Adrenal gland (tissue), 12 donors: ENCODE data around the gene LRFN2. TPM values are rescaled to one million over a fixed set of nuclear protein-coding genes. Genes with fewer than 3 reads are reported as not detected.

ENCODE experiments used
- DNase-seq, 7 donors: peaks; one replicate each; pipeline ENCODE4 v3.0.0-alpha.2; 2019 to 2020
- H3K27ac ChIP-seq, 5 donors: fragments of 200-600 bp; sonication (generic) in 4 of 5; 1 replicate in 3 of 5; 2 replicates in 2 of 5; pipeline versions ENCODE4 v1.5.1 to v1.8.0; 2016 to 2020; ENCODE audit warnings: mild to moderate bottlenecking in 1 of 5
- H3K27me3 ChIP-seq: fragments of 200-600 bp; 2 replicates; pipeline ENCODE4 v1.8.0; 2021
- H3K36me3 ChIP-seq, 2 donors: fragments of 200-600 bp; replicated peaks in 1 of 2; 1 replicate in 1 of 2; 2 replicates in 1 of 2; pipeline versions ENCODE4 v1.5.1 to v1.8.0; 2018 to 2022
- H3K4me1 ChIP-seq, 2 donors: fragments of 200-600 bp; replicated peaks in 1 of 2; 1 replicate in 1 of 2; 2 replicates in 1 of 2; pipeline versions ENCODE4 v1.5.1 to v1.8.0; 2018 to 2021
- H3K4me3 ChIP-seq, 4 donors: fragments of 200-600 bp; sonication (generic) in 3 of 4; one replicate each; pipeline ENCODE4 v1.5.1; 2016 to 2018
- H3K9me3 ChIP-seq, 3 donors: fragments of 200-600 bp; sonication (generic) in 1 of 3; replicated peaks in 1 of 3; 1 replicate in 2 of 3; 2 replicates in 1 of 3; pipeline versions ENCODE4 v1.5.1 to v1.8.0; 2016 to 2021
- POLR2A ChIP-seq, 2 donors: fragments of 450-650 bp; IDR thresholded peaks; one replicate each; pipeline ENCODE4 v1.6.1; 2017; ENCODE audit warnings: antibody characterized with exemption in 2 of 2, mild to moderate bottlenecking in 2 of 2, moderate library complexity in 1 of 2
- WGBS, 4 donors: extraction: QIAGEN DNeasy Blood & Tissue Kit in 2 of 4; methylation state at CpG; one replicate each; pipeline versions ENCODE4 v1.1.5 to v1.1.7; 2013 to 2017; 5-methylcytosine and 5-hydroxymethylcytosine counted together
- intact Hi-C, 2 donors: fragments of 100-400 bp; cut with DNase I; formaldehyde crosslinking; loops; one replicate each; pipeline versions ENCODE4 v1.14.1 to v1.15.0; 2022 to 2023
- polyA plus RNA-seq, 3 donors: library from polyadenylated mRNA; stranded (reverse); fragments of 200-250 nt in 2 of 3; fragments of 350-450 nt in 1 of 3; fragmentation: Illumina TruSeq in 1 of 3; extraction: RNeasy Lipid Tissue Mini Kit (QIAGEN cat#74804) in 1 of 3; gene quantifications; one replicate each; pipeline ENCODE4 v1.2.3, GENCODE V29; 2013 to 2014
- total RNA-seq, 9 donors: library from RNA; depleted of rRNA in 4 of 9; stranded (reverse); fragments of >200 nt in 4 of 9; fragments of 120-200 nt in 1 of 9; fragmentation: NEBNext Ultra II Directional in 1 of 9; extraction: Animal tissue kit (Norgen Biotek cat#: 25700) in 1 of 9; gene quantifications; one replicate each; pipeline versions ENCODE4 v1.1.0 to v1.2.4, GENCODE V29; 2013 to 2023
- TF ChIP-seq, protein P1 (sequence below), 6 experiments: fragments of 450-650 bp in 4 of 6; fragments of 200-600 bp in 2 of 6; sonication (generic) in 1 of 6; IDR thresholded peaks; 1 replicate in 5 of 6; 2 replicates in 1 of 6; pipeline versions ENCODE4 v1.5.1 to v1.8.0; 2016 to 2021; ENCODE audit warnings: antibody characterized with exemption in 6 of 6, mild to moderate bottlenecking in 2 of 6, moderate library complexity in 1 of 6
- donor health status: healthy with polysubstance abuse.
- donor health status: Bipolar disorder and iron deficiency.
- donor health status: DM: yes; HTN: yes; CAD: no.
- donor health status: DM: no; HTN: no; CAD: no.
- donor health status: DM: no; HTN: no; CAD: no.
- donor health status: DM: yes; HTN: yes; CAD: no.

The LRFN2 gene
- total and polyA plus RNA-seq, 12 donors = 0.03 to 0.74 (median 0.16) TPM; not detected in 3

DNA sequence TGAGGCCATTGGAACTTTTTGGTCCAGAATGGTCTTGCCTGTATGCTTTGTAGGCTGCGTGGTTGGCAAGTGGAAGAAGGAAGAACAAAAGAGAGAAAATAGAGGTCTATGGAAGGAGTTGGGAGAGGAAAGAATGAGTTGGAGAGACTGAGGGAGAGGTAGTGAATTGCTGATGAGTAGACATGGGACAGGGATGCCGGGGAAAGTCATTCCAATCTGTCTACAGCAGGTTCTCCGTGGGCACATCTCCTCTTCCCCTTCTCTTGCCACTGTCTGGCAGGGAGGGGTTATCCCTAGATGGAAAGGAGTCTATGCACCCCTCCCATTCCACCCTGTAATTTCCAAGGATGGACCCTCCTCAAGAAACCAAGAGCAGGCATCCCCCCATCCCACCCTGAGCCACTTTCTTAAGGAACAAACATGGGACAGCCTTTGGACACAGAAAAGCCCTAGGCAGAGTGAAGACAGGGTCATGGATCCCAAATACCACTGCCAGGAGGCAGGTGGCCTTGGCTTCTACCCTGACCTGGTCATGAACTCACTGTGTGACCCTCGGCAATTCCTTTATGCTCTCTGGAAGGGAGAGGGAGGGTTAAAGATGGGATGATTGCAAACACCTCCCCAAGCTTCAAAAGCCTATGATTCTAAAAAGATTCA is 196.9 kb downstream of the LRFN2 start:
- no peak overlapping the region for H3K4me3 ChIP-seq
- no peaks in the 10 kb centered on the region for H3K9me3 ChIP-seq
- DNase-seq = no peak
- no peaks in the 10 kb centered on the region for H3K27me3 ChIP-seq
- H3K4me1 ChIP-seq = no peaks in the 10 kb centered on the region
- intact Hi-C loops = no loop called here
- H3K27ac ChIP-seq = no peak overlapping the region
- TF ChIP-seq, protein P1, sequence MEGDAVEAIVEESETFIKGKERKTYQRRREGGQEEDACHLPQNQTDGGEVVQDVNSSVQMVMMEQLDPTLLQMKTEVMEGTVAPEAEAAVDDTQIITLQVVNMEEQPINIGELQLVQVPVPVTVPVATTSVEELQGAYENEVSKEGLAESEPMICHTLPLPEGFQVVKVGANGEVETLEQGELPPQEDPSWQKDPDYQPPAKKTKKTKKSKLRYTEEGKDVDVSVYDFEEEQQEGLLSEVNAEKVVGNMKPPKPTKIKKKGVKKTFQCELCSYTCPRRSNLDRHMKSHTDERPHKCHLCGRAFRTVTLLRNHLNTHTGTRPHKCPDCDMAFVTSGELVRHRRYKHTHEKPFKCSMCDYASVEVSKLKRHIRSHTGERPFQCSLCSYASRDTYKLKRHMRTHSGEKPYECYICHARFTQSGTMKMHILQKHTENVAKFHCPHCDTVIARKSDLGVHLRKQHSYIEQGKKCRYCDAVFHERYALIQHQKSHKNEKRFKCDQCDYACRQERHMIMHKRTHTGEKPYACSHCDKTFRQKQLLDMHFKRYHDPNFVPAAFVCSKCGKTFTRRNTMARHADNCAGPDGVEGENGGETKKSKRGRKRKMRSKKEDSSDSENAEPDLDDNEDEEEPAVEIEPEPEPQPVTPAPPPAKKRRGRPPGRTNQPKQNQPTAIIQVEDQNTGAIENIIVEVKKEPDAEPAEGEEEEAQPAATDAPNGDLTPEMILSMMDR (IDR thresholded peaks at IDR 0.05) = no peak
- TF ChIP-seq POLR2A (IDR thresholded peaks at IDR 0.05) = no peak
- 77 to 88% (median 83%) methylated on average over 3 to 4 of the region's 4 CpGs for WGBS, 4 donors
- H3K36me3 ChIP-seq = no peaks in the 10 kb centered on the region

DNA sequence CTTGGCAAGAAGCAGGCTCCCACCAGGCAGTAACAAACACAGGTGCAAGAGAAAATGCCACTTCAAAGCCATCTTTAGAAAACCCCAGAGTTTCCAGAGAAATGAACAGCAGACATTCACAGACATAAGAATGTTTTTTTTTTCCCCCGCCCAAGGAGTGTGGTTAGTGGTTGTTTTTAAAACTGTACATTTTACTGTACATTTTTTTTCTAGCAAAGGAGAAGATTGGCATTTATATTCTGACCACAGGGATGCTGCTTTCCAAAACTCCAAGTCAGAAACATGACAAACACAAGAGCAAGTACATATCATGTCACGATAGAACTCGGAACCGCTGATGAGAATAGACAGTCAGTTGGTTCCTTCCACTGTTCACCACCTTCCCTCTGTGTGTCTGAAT is 197.9 kb downstream of the LRFN2 start:
- Histone ChIP-seq H3K27ac (no peak overlapping the region), H3K4me3 (no peak overlapping the region), H3K36me3 (no peaks in the 10 kb centered on the region), H3K27me3 (no peaks in the 10 kb centered on the region), H3K4me1 (no peaks in the 10 kb centered on the region), H3K9me3 (no peaks in the 10 kb centered on the region)
- TF ChIP-seq, protein P1 (IDR thresholded peaks at IDR 0.05) = no peak
- no peak for TF ChIP-seq POLR2A (IDR thresholded peaks at IDR 0.05)
- WGBS, 4 donors = 89 to 98% (median 93%) methylated on average over 4 of the region's 4 CpGs
- DNase-seq = no peak
- intact Hi-C loops = no loop called here

DNA sequence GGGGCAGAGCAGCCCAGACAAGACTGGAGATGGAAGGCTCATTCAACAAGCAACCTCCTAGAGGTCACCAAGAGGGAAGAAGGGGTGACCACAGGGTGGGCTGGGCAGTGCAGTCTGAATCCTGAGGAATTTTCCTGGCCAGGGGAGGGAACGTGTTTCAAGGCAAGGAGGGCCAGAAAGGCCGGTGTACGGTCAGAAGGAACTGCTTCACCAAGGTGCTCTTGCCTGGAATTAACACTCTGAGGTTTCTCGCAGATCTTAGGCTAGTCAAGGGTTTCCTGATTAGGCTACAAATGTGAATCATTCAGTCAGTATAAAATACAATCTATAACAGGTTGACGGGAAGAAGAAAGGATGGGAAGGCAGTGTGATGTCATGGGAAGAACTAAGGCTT is 199.3 kb downstream of the LRFN2 start:
- H3K36me3 ChIP-seq = no peaks in the 10 kb centered on the region
- no peak overlapping the region for H3K27ac ChIP-seq
- no peaks in the 10 kb centered on the region for H3K27me3 ChIP-seq
- no peak overlapping the region for H3K4me3 ChIP-seq
- no peak for DNase-seq
- H3K9me3 ChIP-seq = no peaks in the 10 kb centered on the region
- no peak for TF ChIP-seq POLR2A (IDR thresholded peaks at IDR 0.05)
- TF ChIP-seq, protein P1 (IDR thresholded peaks at IDR 0.05) = no peak
- WGBS, 4 donors = 78 to 85% (median 80%) methylated on average over 5 of the region's 5 CpGs
- H3K4me1 ChIP-seq = no peaks in the 10 kb centered on the region
- intact Hi-C loops = no loop called here

DNA sequence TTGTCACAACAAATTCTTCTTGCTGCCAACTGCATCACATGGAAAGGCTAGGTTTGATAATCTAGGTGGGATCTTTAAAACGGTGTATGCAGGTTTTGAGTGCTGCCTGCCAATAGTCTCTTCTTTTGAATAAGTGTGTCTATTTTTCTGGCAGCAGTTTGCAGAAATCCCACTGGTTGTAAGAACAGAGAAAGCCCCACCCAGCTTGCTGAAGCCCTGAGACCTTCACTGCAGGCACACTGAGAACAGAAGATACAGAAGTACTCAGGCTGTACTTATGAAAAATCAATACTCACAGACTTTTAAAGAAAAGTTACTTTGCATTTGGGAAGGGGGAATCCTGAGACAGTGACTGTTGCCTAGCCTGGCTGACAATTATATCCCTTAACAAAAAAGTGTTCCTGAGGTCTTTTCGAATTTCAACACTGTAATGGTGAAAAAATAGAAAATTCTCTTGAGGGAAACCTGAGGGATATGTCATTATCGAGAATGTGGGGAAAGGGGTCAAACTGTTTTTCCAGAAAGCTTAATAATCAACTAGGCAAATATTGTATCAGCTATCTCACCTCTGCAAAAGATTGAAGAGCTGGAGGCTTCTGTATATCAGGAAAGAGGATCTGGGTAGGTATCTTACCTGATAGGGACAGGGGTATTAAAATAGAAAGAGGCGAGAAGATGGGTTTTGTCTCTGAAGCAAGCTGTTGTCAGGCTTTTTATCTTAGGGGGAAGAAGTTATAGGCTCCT is 199.9 kb downstream of the LRFN2 start:
- Histone ChIP-seq H3K4me3 (no peak overlapping the region), H3K9me3 (no peaks in the 10 kb centered on the region), H3K4me1 (no peaks in the 10 kb centered on the region), H3K36me3 (no peaks in the 10 kb centered on the region), H3K27ac (no peak overlapping the region), H3K27me3 (no peaks in the 10 kb centered on the region)
- intact Hi-C loops = no loop called here
- 73 to 86% (median 81%) methylated on average over 4 of the region's 4 CpGs for WGBS, 4 donors
- TF ChIP-seq, protein P1 (IDR thresholded peaks at IDR 0.05) = no peak
- TF ChIP-seq POLR2A (IDR thresholded peaks at IDR 0.05) = no peak
- DNase-seq = no peak
